ENCODE measurements around the gene CAMK2A.

CAMK2A gene

GRCh38 chr5:150204590-150204960, 85.0 kb downstream of the CAMK2A start:
- no peak for DNase-seq

- no peak for DNase-seq
Measured at GRCh38 chr5:150203832-150204589, 85.6 kb downstream of the CAMK2A start.

GRCh38 chr5:150202501-150202900, 87.1 kb downstream of the CAMK2A start:
- DNase-seq = no peak

DNA sequence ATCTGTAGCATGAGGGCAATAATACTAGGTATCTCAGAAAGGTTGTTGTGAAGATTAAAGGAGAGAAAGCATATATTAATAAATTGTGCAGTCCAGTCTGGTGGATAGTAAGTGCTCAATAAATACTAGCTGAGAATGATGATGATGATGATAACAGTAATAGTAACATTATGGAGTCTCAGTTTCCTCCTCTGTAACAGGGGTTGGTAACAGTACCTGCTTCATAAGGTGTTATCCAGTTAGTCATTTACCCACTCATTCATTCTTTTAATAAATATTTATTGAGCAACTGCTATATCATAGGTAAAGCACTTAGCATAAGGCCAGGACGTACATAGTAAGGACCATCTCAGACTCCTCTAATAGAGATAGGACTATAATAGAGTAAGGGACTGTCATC, 92.1 kb downstream of the CAMK2A start:
- DNase-seq = no peak

DNA sequence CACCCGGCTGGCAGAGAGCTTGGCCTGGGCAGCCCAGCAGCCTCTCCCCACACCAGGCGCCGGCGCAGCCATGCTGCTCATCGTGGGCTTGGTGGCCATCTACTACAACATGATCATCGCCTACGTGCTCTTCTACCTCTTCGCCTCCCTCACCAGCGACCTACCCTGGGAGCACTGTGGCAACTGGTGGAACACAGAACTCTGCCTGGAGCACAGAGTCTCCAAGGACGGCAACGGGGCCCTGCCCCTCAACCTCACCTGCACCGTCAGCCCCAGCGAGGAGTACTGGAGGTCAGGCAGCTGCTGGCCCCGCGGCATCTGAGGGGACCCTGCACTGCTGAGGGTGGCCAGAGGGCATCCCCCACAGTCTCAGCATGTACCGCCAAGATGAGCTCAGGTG, 92.6 kb downstream of the CAMK2A start:
- DNase-seq = no peak

GRCh38 chr5:150196514-150196913, 93.1 kb downstream of the CAMK2A start:
- no peak for DNase-seq

- no peak for DNase-seq
Measured at GRCh38 chr5:150195736-150196485, 93.7 kb downstream of the CAMK2A start.

GRCh38 chr5:150192462-150192861, 97.1 kb downstream of the CAMK2A start:
- DNase-seq = no peak

- DNase-seq = no peak
Measured at GRCh38 chr5:150190987-150191386, 98.6 kb downstream of the CAMK2A start.

DNA sequence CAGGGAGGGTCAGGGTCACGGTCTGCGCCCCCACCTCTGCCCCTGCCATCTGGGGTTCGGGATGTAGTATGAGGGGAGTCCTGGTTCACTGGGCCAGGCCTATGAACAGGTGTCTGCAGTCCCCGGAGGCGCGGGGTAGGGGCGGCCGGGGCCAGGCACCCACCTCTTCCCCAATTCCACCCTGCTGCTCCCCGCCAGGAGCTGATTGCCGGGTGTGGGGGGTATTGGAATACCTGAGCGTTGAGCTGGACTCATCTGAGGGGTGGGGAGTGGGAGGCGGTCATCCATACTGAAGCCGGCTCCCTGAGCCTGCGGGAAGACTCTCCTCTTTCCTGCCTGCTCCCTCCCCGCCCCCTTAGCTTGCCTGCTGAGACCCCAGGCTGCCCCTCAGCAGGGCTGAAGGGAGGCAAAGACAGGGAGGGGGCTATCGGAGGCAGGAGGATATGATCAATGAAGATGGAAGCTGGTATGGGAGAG, 99.0 kb downstream of the CAMK2A start:
- DNase-seq = no peak

DNA sequence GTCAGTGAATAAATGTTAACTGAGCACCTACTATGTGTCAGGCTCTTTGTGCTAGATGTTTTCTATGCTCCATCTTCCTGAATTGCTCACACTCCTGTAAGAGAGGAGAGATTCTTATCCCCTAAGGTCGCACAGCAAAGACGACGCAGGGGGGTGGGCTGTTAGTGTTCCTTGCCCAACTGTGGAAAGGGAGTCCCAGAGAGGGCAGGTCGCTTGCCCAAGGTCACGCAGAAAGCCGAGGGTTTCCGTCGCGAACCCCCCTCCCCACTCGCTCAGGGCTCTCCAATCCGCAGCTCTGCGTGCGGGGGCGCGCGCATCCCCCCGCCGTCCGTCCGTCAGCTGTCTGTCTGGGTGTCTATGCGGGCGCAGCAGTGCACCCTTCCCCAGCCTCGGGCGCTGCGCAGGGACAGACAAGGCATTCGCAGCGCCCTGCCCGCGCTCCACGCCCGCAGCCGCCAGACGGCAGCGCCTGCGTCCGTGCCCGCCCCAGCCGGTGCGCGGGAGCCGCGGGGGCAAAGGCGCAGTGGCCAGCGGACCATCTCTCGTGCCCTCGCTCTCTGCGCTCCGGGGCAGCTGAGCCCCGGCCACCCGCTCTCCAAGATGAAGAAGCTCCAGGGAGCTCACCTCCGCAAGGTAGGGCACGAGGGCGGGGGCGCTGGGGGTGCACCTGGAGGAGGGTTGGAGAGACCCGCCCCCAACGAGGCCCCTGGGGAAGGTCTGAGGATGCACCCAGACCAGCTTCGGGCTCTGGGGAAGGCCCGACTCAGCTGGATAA, 99.7 kb downstream of the CAMK2A start, which contains the start of gene SLC6A7:
Gene SLC6A7 (plus strand): TSS at position 335 of the 775 bp plus-strand sequence. CDS start 266 bp downstream, at position 601.
- no peak for DNase-seq

- DNase-seq = no peak
Measured at GRCh38 chr5:150189326-150189725, 100.2 kb downstream of the CAMK2A start.

GRCh38 chr5:150188146-150188842, 101.3 kb downstream of the CAMK2A start:
- DNase-seq = no peak

DNA sequence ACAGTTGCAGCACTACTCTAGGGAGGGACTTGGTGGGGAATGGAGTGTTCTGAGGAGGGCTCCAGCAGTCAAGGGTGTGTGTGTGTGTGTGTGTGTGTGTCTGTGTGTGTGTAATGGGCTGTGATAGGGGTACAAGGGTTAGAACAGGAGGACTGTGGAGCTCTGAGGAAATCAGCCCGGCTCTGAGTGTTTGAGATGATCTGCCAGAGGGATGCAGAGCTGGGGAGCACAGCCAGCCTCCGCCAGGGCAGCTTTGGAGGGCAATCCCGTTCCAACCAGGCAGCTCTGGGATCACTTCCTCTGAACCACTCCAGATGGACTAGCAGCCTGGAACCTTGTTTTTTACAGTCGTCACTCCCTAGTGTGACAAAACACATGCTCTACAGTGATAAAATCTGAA, 102.7 kb downstream of the CAMK2A start:
- no peak for DNase-seq

- DNase-seq = no peak
Measured at GRCh38 chr5:150186137-150186536, 103.4 kb downstream of the CAMK2A start.

GRCh38 chr5:150184990-150185912, 104.3 kb downstream of the CAMK2A start:
- no peak for DNase-seq

DNA sequence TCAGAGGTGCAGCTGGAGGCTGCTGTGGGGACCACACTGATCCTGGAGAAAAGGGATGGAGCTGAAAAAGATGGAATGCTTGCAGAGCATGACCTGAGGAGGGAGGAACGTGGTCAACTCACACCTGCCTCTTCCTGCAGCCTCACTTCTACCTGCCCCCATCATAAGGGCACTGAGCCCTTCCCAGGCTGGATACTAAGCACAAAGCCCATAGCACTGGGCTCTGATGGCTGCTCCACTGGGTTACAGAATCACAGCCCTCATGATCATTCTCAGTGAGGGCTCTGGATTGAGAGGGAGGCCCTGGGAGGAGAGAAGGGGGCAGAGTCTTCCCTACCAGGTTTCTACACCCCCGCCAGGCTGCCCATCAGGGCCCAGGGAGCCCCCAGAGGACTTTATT, 105.6 kb downstream of the CAMK2A start:
- DNase-seq = no peak

DNA sequence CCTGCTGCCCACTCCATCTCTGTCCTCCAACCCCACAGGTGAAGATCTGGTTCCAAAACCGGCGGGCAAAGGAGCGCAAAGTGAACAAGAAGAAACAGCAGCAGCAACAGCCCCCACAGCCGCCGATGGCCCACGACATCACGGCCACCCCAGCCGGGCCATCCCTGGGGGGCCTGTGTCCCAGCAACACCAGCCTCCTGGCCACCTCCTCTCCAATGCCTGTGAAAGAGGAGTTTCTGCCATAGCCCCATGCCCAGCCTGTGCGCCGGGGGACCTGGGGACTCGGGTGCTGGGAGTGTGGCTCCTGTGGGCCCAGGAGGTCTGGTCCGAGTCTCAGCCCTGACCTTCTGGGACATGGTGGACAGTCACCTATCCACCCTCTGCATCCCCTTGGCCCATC, 106.1 kb downstream of the CAMK2A start:
- DNase-seq = no peak

DNA sequence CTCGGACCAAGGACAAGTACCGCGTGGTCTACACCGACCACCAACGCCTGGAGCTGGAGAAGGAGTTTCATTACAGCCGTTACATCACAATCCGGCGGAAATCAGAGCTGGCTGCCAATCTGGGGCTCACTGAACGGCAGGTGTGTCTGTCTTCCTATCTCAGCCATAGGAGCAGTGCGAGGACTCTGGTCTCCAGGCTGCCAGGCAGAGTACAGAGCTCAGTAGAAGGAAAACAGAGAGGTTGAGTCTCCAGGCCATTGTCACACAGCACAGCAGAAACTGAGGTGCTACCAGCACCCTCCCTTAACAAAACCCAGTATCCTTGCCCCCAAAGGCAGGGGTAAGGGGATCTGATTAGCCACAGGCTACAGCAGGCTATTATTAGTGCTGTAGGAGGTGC, 106.8 kb downstream of the CAMK2A start:
- no peak for DNase-seq

DNA sequence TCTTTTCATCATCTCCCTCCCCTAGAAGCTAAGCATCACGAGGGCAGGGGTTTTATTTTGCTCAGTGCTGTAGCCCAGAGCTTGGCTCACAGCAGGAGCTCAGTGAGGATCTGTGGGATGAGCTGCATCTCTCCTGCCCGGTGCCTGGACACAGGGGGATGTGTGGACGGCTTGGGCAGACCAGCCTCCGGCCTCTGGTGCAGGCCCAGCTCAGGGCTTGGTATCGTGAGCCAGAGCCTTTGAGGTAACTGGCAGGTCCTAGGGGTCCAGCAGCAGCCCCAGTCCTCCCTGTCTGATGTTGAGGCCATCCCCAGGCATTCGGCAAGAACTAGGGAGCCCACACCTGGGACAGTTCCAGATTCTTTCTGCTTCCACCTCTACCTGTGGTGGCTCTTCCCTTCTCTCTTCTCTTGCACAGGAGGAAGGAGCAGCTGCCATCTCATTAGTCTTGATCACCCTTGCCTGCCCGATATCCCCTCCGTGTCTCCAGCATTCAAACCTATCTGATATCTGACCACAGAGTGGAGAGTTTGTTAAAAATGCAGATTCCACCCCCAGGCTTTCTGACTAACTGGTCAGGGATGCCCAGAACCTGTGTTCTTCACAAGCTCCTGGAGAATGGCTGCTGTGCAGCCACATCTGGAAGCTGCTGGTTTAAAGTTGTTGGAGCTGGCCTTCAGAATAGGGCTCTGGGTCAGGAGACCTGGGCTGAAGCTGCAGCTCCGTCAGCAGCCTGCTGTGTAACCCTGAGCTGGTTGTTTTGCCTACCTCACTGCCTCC, 107.6 kb downstream of the CAMK2A start:
- DNase-seq = no peak

GRCh38 chr5:150181027-150181426, 108.5 kb downstream of the CAMK2A start:
- no peak for DNase-seq

Data from NCI-H2081 treated with DMSO at 0.1 percent for 48 hours (cell line).